MM.1S (cell line): ENCODE results near the gene LAYN.

Experiments used
- EZH2phosphoT487 ChIP-seq: fragments of 300-600 bp; sonication (generic); IDR thresholded peaks from 2 replicates; pipeline ENCODE4 v1.6.1; 2018; ENCODE audit warnings: antibody characterized with exemption, low read length
- TF ChIP-seq, protein P1 (sequence below): fragments of 300-600 bp; sonication (generic); IDR thresholded peaks from 2 replicates; pipeline ENCODE4 v1.5.1; 2016; ENCODE audit warnings: antibody characterized with exemption, low read length, mixed read lengths

DNA sequence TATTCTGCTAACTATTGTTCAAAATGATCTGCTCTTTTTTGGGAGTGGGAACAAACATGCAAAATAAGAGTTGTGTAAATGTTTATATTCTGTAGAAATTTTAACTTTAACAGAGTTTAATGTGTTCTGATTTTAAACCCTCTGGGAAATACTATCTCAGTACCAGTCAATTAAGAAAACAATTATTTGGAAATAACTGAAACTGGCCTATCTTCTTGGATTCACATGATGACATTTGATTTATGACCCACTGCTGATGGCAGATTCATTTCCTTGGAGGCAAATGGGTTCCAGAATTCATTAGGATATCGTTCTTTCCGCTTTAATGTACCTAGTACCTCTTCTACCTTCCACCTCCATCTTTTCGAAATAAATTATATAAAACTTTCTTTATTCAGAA lies 67.2 kb downstream of the LAYN start:
- TF ChIP-seq, protein P1, sequence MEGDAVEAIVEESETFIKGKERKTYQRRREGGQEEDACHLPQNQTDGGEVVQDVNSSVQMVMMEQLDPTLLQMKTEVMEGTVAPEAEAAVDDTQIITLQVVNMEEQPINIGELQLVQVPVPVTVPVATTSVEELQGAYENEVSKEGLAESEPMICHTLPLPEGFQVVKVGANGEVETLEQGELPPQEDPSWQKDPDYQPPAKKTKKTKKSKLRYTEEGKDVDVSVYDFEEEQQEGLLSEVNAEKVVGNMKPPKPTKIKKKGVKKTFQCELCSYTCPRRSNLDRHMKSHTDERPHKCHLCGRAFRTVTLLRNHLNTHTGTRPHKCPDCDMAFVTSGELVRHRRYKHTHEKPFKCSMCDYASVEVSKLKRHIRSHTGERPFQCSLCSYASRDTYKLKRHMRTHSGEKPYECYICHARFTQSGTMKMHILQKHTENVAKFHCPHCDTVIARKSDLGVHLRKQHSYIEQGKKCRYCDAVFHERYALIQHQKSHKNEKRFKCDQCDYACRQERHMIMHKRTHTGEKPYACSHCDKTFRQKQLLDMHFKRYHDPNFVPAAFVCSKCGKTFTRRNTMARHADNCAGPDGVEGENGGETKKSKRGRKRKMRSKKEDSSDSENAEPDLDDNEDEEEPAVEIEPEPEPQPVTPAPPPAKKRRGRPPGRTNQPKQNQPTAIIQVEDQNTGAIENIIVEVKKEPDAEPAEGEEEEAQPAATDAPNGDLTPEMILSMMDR = no peak
- no peak for TF ChIP-seq EZH2phosphoT487
